GM12878 (cell line): ENCODE data around the gene MGRN1. TPM values are rescaled to one million over a fixed set of nuclear protein-coding genes. Genes with fewer than 3 reads are reported as not detected.

Experiments
- ATAC-seq: fragments of 200-7000 bp; cut with Tn5 transposase; 3 replicates; pipeline ENCODE4 v1.9.1; 2020; ENCODE audit warnings: mild to moderate bottlenecking, moderate library complexity
- BruUV-seq: library from RNA; stranded (reverse); fragments of 400-500 nt; replicated peaks from 2 replicates; lab custom pipeline; 2021; lab: Mats Ljungman, UMichigan
- CTCF ChIA-PET: fragments of 300-600 bp; sonication (Branson Sonifier 250); formaldehyde crosslinking; extraction: SDS; loops from one replicate; lab custom pipeline; 2021; ENCODE audit warnings: inconsistent platforms; lab: Yijun Ruan, JAX
- POLR2A ChIA-PET: fragments of 350-600 bp; formaldehyde crosslinking; extraction: SDS; loops from one replicate; lab custom pipeline; 2021; ENCODE audit warnings: inconsistent platforms; lab: Charles Lee
- RAD21 ChIA-PET: fragments of 300-600 bp; sonication (Branson Sonifier 250); formaldehyde crosslinking; loops from one replicate; lab custom pipeline; 2023; ENCODE audit warnings: antibody characterized with exemption; ENCODE audit not compliant: unreplicated experiment; lab: Charles Lee
- SMC1A ChIA-PET: fragments of 300-600 bp; sonication (Branson Sonifier 250); formaldehyde crosslinking; loops from one replicate; lab custom pipeline; 2023; ENCODE audit not compliant: unreplicated experiment, uncharacterized antibody; lab: Charles Lee
- DNase-seq: peaks from one replicate; pipeline ENCODE4 v3.0.0-alpha.2; 2011; ENCODE audit warnings: low read depth, low spot score
- FAIRE-seq: peaks from 3 replicates; lab custom pipeline; 2011; peaks lifted over from hg19 to GRCh38; lab: Jason Lieb, UNC
- H2AFZ ChIP-seq: 2 replicates; pipeline ENCODE4 v1.6.0; 2011; ENCODE audit warnings: low read depth, low read length, control low read depth; ENCODE audit not compliant: control insufficient read depth
- H3K27ac ChIP-seq: 2 replicates; pipeline ENCODE4 v1.5.1; 2011; ENCODE audit warnings: control low read depth; ENCODE audit not compliant: control insufficient read depth, insufficient read depth
- H3K27me3 ChIP-seq, 2 experiments: replicated peaks in 1 of 2; 2 replicates each; pipeline versions ENCODE4 v1.6.0 to v1.6.1; 2011; ENCODE audit warnings: low read length in 1 of 2; ENCODE audit not compliant: control insufficient read depth in 2 of 2, insufficient read depth in 2 of 2
- H3K36me3 ChIP-seq, 2 experiments: 2 replicates each; pipeline ENCODE4 v1.5.1; 2011; ENCODE audit warnings: low read length in 1 of 2; ENCODE audit not compliant: control insufficient read depth in 2 of 2, insufficient read depth in 2 of 2
- H3K4me1 ChIP-seq: 2 replicates; pipeline ENCODE4 v1.6.1; 2011; ENCODE audit warnings: mild to moderate bottlenecking, low read length, moderate library complexity, mixed read lengths; ENCODE audit not compliant: control insufficient read depth, insufficient read depth
- H3K4me2 ChIP-seq: 2 replicates; pipeline ENCODE4 v1.6.0; 2011; ENCODE audit warnings: control low read depth; ENCODE audit not compliant: control insufficient read depth, insufficient read depth
- H3K4me3 ChIP-seq: fragments of 200-600 bp; sonication (generic); 2 replicates; pipeline ENCODE4 v1.5.1; 2016
- H3K79me2 ChIP-seq: 2 replicates; pipeline ENCODE4 v1.6.0; 2011; ENCODE audit warnings: low read length; ENCODE audit not compliant: control insufficient read depth, insufficient read depth
- H3K9ac ChIP-seq: 2 replicates; pipeline ENCODE4 v1.8.0; 2011; ENCODE audit warnings: low read length, control low read depth, mixed read lengths; ENCODE audit not compliant: control insufficient read depth, insufficient read depth
- H3K9me3 ChIP-seq: replicated peaks from 3 replicates; pipeline ENCODE4 v1.5.1; 2011; ENCODE audit warnings: mild to moderate bottlenecking, low read length; ENCODE audit not compliant: control insufficient read depth, insufficient read depth
- H4K20me1 ChIP-seq: 2 replicates; pipeline ENCODE4 v1.6.0; 2011; ENCODE audit not compliant: control insufficient read depth, insufficient read depth
- ATF7 ChIP-seq: fragments of 450-650 bp; IDR thresholded peaks from 2 replicates; pipeline ENCODE4 v1.6.1; 2016; ENCODE audit warnings: low read depth, mild to moderate bottlenecking
- BRCA1 ChIP-seq: IDR thresholded peaks from 2 replicates; pipeline ENCODE4 v1.6.1; 2011; ENCODE audit warnings: low read depth, low read length, improper control_type of control experiment
- EGR1 ChIP-seq, 2 experiments: IDR thresholded peaks; 1 replicate in 1 of 2; 2 replicates in 1 of 2; pipeline ENCODE4 v1.6.1; 2011 to 2012; ENCODE audit warnings: low read depth in 2 of 2, low read length in 2 of 2, borderline replicate concordance in 1 of 2, mild to moderate bottlenecking in 1 of 2, moderate library complexity in 1 of 2
- EP300 ChIP-seq, 2 experiments: fragments of 150-350 bp in 1 of 2; IDR thresholded peaks; 2 replicates each; pipeline ENCODE4 v1.6.1; 2011 to 2012; ENCODE audit warnings: low read depth in 2 of 2, low read length in 2 of 2, borderline replicate concordance in 1 of 2, improper control_type of control experiment in 1 of 2, inconsistent platforms in 1 of 2; ENCODE audit not compliant: control insufficient read depth in 1 of 2
- FOS ChIP-seq: IDR thresholded peaks from 3 replicates; pipeline ENCODE4 v1.6.1; 2011; ENCODE audit warnings: borderline replicate concordance; ENCODE audit not compliant: insufficient read length; ENCODE audit errors: extremely low read depth
- FOXM1 ChIP-seq: IDR thresholded peaks from 2 replicates; pipeline ENCODE4 v1.6.1; 2012; ENCODE audit warnings: low read depth, mild to moderate bottlenecking, inconsistent platforms, low read length, moderate library complexity
- GATAD2B ChIP-seq: fragments of 450-650 bp; conservative IDR thresholded peaks from 2 replicates; pipeline ENCODE4 v1.6.1; 2017; ENCODE audit warnings: low read depth, mild to moderate bottlenecking, moderate library complexity
- HDAC6 ChIP-seq: fragments of 200-600 bp; sonication (generic); IDR thresholded peaks from one replicate; pipeline ENCODE4 v1.8.0; 2017; ENCODE audit warnings: antibody characterized with exemption; ENCODE audit not compliant: unreplicated experiment
- NFXL1 ChIP-seq: fragments of 450-650 bp; IDR thresholded peaks from 2 replicates; pipeline ENCODE4 v1.6.1; 2017; ENCODE audit warnings: antibody characterized with exemption, mild to moderate bottlenecking, borderline replicate concordance
- NR2C2 ChIP-seq: IDR thresholded peaks from 2 replicates; pipeline ENCODE4 v1.6.1; 2011; ENCODE audit warnings: borderline replicate concordance, low read depth; ENCODE audit not compliant: control insufficient read depth, insufficient read length
- RELA ChIP-seq: fragments of 450-650 bp; IDR thresholded peaks from 2 replicates; pipeline ENCODE4 v1.8.0; 2014; ENCODE audit warnings: borderline replicate concordance; ENCODE audit not compliant: partially characterized antibody
- RFX5 ChIP-seq: IDR thresholded peaks from 2 replicates; pipeline ENCODE4 v1.6.1; 2011; ENCODE audit warnings: low read depth, low read length, improper control_type of control experiment
- SMC3 ChIP-seq: IDR thresholded peaks from 2 replicates; pipeline ENCODE4 v1.6.1; 2011; ENCODE audit warnings: low read length, improper control_type of control experiment, borderline replicate concordance
- TCF3 ChIP-seq: IDR thresholded peaks from 2 replicates; pipeline ENCODE4 v1.6.1; 2012; ENCODE audit warnings: low read depth, mild to moderate bottlenecking, low read length, borderline replicate concordance; ENCODE audit not compliant: insufficient read depth
- WGBS: methylation state at CpG from one replicate; pipeline ENCODE4 v1.1.6; 2016; ENCODE audit warnings: low lambda C conversion rate; ENCODE audit not compliant: insufficient replicate concordance, insufficient coverage; ENCODE audit errors: missing lambda C conversion rate; 5-methylcytosine and 5-hydroxymethylcytosine counted together
- in situ Hi-C: fragments of 300-500 bp; cut with MboI; formaldehyde crosslinking; loops from 9 replicates; pipeline ENCODE4 v1.14.3; 2018; ENCODE audit warnings: mixed read lengths
- intact Hi-C: fragments of 100-400 bp; cut with micrococcal nuclease; formaldehyde crosslinking; loops from one replicate; pipeline ENCODE4 v1.14.2; 2022; ENCODE audit not compliant: unreplicated experiment
- polyA plus RNA-seq, 11 experiments: library from polyadenylated mRNA; depleted of rRNA in 4 of 11; unstranded in 6 of 11; stranded (reverse) in 5 of 11; fragments of >200 nt; fragmentation: Nextera tagmentation in 4 of 11; fragmentation: Illumina TruSeq in 1 of 11; extraction: Ambion mirVana in 4 of 11; extraction: Trizol in 1 of 11; gene quantifications; 1 replicate in 1 of 11; 2 replicates in 10 of 11; pipeline versions ENCODE4 v1.2.1 to v1.2.3, GENCODE V29; 2011 to 2016; ENCODE audit warnings: inconsistent platforms in 2 of 11, missing spikeins in 2 of 11, low read depth in 1 of 11
- total RNA-seq, 4 experiments: library from RNA; depleted of rRNA in 3 of 4; stranded (reverse); fragments of >200 nt in 3 of 4; fragmentation: Illumina TruSeq in 1 of 4; extraction: Trizol in 1 of 4; gene quantifications; 2 replicates each; pipeline versions ENCODE4 v1.2.1 to v1.2.3, GENCODE V29; 2013 to 2021
- TF ChIP-seq, protein P1 (sequence below): IDR thresholded peaks from 2 replicates; pipeline ENCODE4 v1.6.1; 2011; ENCODE audit warnings: borderline replicate concordance, low read depth, mild to moderate bottlenecking, moderate library complexity, low read length; ENCODE audit not compliant: insufficient read depth, poor library complexity, severe bottlenecking
- TF ChIP-seq, protein P2 (sequence below): IDR thresholded peaks from 2 replicates; pipeline ENCODE4 v1.6.1; 2011; ENCODE audit warnings: low read depth, low read length, improper control_type of control experiment, borderline replicate concordance

Gene MGRN1
- total and polyA plus RNA-seq, 10 of the 15 experiments (the other 5 are each of a cell fraction or from before 2014, with no cell fraction given): 0.35 to 86.7 (median 14.6) TPM

DNA sequence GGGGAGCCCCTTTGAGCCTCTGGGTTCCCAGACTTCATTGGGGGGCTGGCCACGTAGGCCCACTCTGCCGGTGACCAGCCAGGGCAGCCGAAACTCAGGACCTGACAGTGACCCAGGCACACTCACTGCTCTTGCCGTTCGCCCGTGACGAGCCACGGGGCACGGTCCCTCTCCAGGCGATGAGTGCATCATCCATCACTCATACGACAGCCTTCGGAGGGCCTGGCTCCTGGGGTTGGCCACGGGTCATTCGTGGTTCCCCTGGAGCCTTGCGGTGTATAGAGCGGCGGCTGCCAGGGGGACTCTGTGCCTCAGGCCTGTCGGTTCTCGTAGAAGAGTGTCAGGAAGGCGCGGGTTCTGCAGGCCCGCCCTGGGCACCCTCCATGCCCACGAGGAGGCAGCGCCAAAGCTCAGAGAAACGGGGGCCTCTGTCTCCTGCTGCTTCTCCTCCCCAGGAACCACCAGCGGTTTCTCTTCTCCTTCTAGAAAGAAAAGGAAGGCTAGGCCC lies 57.5 kb downstream of the MGRN1 start:
- no peaks in the 10 kb centered on the region for H3K9me3 ChIP-seq
- no peak overlapping the region for H3K9ac ChIP-seq
- no peak overlapping the region for H3K4me3 ChIP-seq
- no peaks in the 10 kb centered on the region for H3K79me2 ChIP-seq
- H2AFZ ChIP-seq: no peak overlapping the region
- no peaks in the 10 kb centered on the region for H3K4me1 ChIP-seq
- ChIA-PET POLR2A (no interaction called here), CTCF (no interaction called here), SMC1A (no interaction called here), RAD21 (no interaction called here)
- ATAC-seq (no peak), FAIRE-seq (no peak), DNase-seq (no peak)
- WGBS: 95% methylated on average over 26 of the region's 26 CpGs
- no peaks in the 10 kb centered on the region; the same call in 1 of the 2 replicates for H4K20me1 ChIP-seq
- H3K36me3 ChIP-seq: peaks cover 0 to 29% of the 10 kb centered on the region in 2 experiments
- H3K27ac ChIP-seq: no peak overlapping the region
- BruUV-seq: no TSS peak
- intact Hi-C loops (no loop called here), in situ Hi-C loops (no loop called here)
- no peak overlapping the region for H3K4me2 ChIP-seq
- H3K27me3 ChIP-seq: no peaks in the 10 kb centered on the region
- TF ChIP-seq RELA (no peak), BRCA1 (no peak), GATAD2B (no peak), ATF7 (no peak), EGR1 (IDR thresholded peaks at IDR 0.05; ENCODE audit: borderline replicate concordance in 1 of 2, low read depth in 2 of 2, low read length in 2 of 2) (no peak), RFX5 (no peak), NR2C2 (no peak), SMC3 (no peak), FOXM1 (no peak), EP300 (IDR thresholded peaks at IDR 0.05; ENCODE audit: borderline replicate concordance in 1 of 2, control insufficient read depth in 1 of 2, low read depth in 2 of 2, low read length in 2 of 2) (no peak), FOS (no peak), NFXL1 (no peak), HDAC6 (no peak), TCF3 (peak; percentile 63; the same call in 1 of the 2 replicates)
- TF ChIP-seq, protein P1, sequence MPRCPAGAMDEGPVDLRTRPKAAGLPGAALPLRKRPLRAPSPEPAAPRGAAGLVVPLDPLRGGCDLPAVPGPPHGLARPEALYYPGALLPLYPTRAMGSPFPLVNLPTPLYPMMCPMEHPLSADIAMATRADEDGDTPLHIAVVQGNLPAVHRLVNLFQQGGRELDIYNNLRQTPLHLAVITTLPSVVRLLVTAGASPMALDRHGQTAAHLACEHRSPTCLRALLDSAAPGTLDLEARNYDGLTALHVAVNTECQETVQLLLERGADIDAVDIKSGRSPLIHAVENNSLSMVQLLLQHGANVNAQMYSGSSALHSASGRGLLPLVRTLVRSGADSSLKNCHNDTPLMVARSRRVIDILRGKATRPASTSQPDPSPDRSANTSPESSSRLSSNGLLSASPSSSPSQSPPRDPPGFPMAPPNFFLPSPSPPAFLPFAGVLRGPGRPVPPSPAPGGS: peak; percentile 35
- TF ChIP-seq, protein P2, sequence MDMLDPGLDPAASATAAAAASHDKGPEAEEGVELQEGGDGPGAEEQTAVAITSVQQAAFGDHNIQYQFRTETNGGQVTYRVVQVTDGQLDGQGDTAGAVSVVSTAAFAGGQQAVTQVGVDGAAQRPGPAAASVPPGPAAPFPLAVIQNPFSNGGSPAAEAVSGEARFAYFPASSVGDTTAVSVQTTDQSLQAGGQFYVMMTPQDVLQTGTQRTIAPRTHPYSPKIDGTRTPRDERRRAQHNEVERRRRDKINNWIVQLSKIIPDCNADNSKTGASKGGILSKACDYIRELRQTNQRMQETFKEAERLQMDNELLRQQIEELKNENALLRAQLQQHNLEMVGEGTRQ: no peak
